Gastrocnemius medialis (tissue), 4 donors: ENCODE data around the gene ACR. TPM values are rescaled to one million over a fixed set of nuclear protein-coding genes. Genes with fewer than 3 reads are reported as not detected.
A peak's percentile ranks its signal among the peaks of the same experiment; 100 is the strongest.

Experiments
- ATAC-seq, 2 donors: fragments of 150-250 bp; one replicate each; pipeline ENCODE4 v1.9.1; 2016
- DNase-seq, 2 donors: peaks; one replicate each; pipeline ENCODE4 v3.0.0-alpha.2; 2019
- H3K27ac ChIP-seq, 4 donors: fragments of 200-600 bp; sonication (generic); 1 replicate in 1 of 4; 2 replicates in 3 of 4; pipeline ENCODE4 v1.5.1; 2016 to 2018; ENCODE audit warnings: mild to moderate bottlenecking in 2 of 4, moderate library complexity in 1 of 4
- H3K27me3 ChIP-seq, 3 donors: fragments of 200-600 bp; sonication (generic) in 2 of 3; 1 replicate in 1 of 3; 2 replicates in 2 of 3; pipeline versions ENCODE4 v1.5.1 to v1.6.0; 2016 to 2019; ENCODE audit warnings: mild to moderate bottlenecking in 1 of 3, moderate library complexity in 1 of 3
- H3K36me3 ChIP-seq, 2 donors: fragments of 200-600 bp; sonication (generic) in 1 of 2; one replicate each; pipeline ENCODE4 v1.5.1; 2017 to 2018
- H3K4me1 ChIP-seq, 2 donors: fragments of 200-600 bp; sonication (generic) in 1 of 2; one replicate each; pipeline ENCODE4 v1.5.1; 2016 to 2017; ENCODE audit warnings: mild to moderate bottlenecking in 2 of 2
- H3K4me3 ChIP-seq, 4 donors: fragments of 200-600 bp; sonication (generic) in 3 of 4; 1 replicate in 1 of 4; 2 replicates in 3 of 4; pipeline ENCODE4 v1.5.1; 2016 to 2019; ENCODE audit warnings: mild to moderate bottlenecking in 2 of 4
- H3K9me3 ChIP-seq, 3 donors: fragments of 200-600 bp; sonication (generic) in 2 of 3; 1 replicate in 1 of 3; 2 replicates in 2 of 3; pipeline ENCODE4 v1.5.1; 2016 to 2019
- POLR2A ChIP-seq, 2 donors: fragments of 450-650 bp; IDR thresholded peaks; one replicate each; pipeline ENCODE4 v1.6.1; 2017; ENCODE audit warnings: antibody characterized with exemption in 2 of 2, mild to moderate bottlenecking in 2 of 2, moderate library complexity in 2 of 2
- in situ Hi-C, 4 donors: fragments of 200-750 bp; cut with MboI; loops; one replicate each; pipeline versions ENCODE4 v1.15.0 to v1.8.0; 2017; ENCODE audit warnings: low sequenced_read_pairs in 4 of 4
- intact Hi-C: fragments of 100-400 bp; cut with DNase I; formaldehyde crosslinking; loops from one replicate; pipeline ENCODE4 v1.15.1; 2023; ENCODE audit warnings: low total_unique reads
- total RNA-seq, 4 donors: library from RNA; depleted of rRNA; stranded (reverse); fragments of >200 nt; gene quantifications; one replicate each; pipeline versions ENCODE4 v1.1.0 to v1.2.3, GENCODE V29; 2016
- TF ChIP-seq, protein P1 (sequence below), 5 experiments: fragments of 450-650 bp in 3 of 5; fragments of 200-600 bp in 2 of 5; sonication (generic) in 2 of 5; IDR thresholded peaks in 4 of 5; conservative IDR thresholded peaks in 1 of 5; 1 replicate in 4 of 5; 2 replicates in 1 of 5; pipeline ENCODE4 v1.5.1; 2016 to 2019; ENCODE audit warnings: antibody characterized with exemption in 5 of 5, mild to moderate bottlenecking in 3 of 5, moderate library complexity in 3 of 5

ACR gene
- total RNA-seq, 4 donors from 2014 or later: not detected

DNA sequence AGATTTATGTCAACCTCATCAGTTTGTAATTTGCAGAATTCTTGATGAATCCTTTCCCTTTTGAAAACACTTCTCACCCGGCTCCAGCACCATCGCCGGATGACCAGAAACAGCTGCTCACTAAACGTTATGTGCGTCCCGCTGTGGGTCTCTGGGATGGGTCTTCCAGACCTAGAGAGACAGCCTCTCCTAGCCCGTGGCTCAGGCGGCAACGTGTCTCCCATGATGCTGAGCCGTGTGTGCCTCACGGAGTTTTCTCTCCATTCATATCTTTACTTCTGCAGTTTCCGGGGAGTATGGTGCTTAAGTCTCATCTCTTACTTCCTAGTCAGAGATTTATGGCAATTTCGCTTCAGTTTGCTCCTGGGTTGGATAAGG lies 25.0 kb upstream of the ACR start:
- no peak for DNase-seq
- peak overlapping the region in 1 of 4 donors; percentile 41 for H3K27ac ChIP-seq
- in situ Hi-C loops: no loop called here

DNA sequence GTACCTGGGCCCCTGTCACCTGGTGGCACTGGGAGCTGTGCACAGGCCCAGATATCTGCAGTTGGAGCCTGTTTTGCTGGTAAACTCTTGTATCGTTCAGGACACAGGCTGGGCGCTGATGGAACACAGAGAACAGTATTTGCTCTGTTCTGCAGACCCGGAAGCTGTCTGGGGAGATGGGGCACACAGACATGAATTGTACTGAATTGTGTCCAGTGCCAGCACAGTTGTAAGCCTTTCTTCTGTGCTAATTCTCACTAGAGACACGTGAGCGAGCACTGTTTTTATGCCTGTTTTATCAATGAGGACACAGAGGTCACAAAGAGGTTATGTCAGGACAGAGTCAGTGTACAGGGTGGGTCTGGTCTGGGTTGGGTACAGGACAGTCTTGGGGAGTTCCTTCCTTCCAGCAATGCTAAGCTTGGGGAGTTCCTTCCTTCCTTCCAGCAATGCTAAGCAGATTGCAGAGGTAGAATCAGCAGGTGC lies 24.4 kb upstream of the ACR start:
- DNase-seq (no peak), ATAC-seq (peak; percentile 48 to 59)
- intact Hi-C loops (no loop called here), in situ Hi-C loops (no loop called here)
- peak overlapping the region in 2 of 4 donors; percentile 41 to 64 for H3K27ac ChIP-seq
- no peaks in the 10 kb centered on the region for H3K9me3 ChIP-seq
- H3K4me3 ChIP-seq: no peak overlapping the region
- H3K4me1 ChIP-seq: peaks cover 0 to 16% of the 10 kb centered on the region in 2 donors
- no peak for TF ChIP-seq POLR2A (IDR thresholded peaks at IDR 0.05)
- TF ChIP-seq, protein P1, sequence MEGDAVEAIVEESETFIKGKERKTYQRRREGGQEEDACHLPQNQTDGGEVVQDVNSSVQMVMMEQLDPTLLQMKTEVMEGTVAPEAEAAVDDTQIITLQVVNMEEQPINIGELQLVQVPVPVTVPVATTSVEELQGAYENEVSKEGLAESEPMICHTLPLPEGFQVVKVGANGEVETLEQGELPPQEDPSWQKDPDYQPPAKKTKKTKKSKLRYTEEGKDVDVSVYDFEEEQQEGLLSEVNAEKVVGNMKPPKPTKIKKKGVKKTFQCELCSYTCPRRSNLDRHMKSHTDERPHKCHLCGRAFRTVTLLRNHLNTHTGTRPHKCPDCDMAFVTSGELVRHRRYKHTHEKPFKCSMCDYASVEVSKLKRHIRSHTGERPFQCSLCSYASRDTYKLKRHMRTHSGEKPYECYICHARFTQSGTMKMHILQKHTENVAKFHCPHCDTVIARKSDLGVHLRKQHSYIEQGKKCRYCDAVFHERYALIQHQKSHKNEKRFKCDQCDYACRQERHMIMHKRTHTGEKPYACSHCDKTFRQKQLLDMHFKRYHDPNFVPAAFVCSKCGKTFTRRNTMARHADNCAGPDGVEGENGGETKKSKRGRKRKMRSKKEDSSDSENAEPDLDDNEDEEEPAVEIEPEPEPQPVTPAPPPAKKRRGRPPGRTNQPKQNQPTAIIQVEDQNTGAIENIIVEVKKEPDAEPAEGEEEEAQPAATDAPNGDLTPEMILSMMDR (IDR thresholded peaks at IDR 0.05 in 4 of 5, conservative IDR thresholded peaks at IDR 0.05 in 1 of 5): no peak
- no peaks in the 10 kb centered on the region for H3K27me3 ChIP-seq
- no peaks in the 10 kb centered on the region for H3K36me3 ChIP-seq

More for the DNA sequence above, 25.0 kb upstream of the ACR start:
- TF ChIP-seq, protein P1 (IDR thresholded peaks at IDR 0.05 in 4 of 5, conservative IDR thresholded peaks at IDR 0.05 in 1 of 5): no peak
- no peak for TF ChIP-seq POLR2A (IDR thresholded peaks at IDR 0.05)
- Histone ChIP-seq H3K36me3 (no peaks in the 10 kb centered on the region), H3K27me3 (no peaks in the 10 kb centered on the region), H3K9me3 (no peaks in the 10 kb centered on the region), H3K4me1 (peaks cover 0 to 10% of the 10 kb centered on the region in 2 donors), H3K4me3 (no peak overlapping the region)
- ATAC-seq: no peak
- intact Hi-C loops: no loop called here

DNA sequence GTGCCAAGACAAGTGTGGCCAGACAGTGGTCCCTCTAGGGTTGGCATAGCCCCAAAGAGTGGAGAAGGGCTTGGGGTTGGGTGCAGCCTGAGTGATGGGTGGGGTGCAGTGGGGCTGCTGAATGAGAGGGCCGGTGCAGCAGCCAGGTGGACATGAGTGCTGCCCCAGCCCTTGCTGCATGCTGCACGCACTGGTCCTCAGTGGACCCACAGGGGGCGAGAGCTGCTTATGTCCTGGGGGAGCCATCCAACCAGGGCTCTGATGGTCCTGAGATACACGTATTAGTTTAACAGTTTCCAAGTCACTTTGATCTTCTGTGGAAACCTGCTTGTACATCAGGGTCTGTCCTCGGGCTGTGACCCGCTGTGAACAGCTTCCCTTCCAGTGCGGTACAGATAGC lies 23.9 kb upstream of the ACR start:
- intact Hi-C loops (no loop called here), in situ Hi-C loops (no loop called here)
- Histone ChIP-seq H3K9me3 (no peaks in the 10 kb centered on the region), H3K4me3 (no peak overlapping the region), H3K4me1 (peaks cover 0 to 16% of the 10 kb centered on the region in 2 donors), H3K36me3 (no peaks in the 10 kb centered on the region), H3K27me3 (no peaks in the 10 kb centered on the region), H3K27ac (peak overlapping the region in 3 of 4 donors; percentile 6 to 64 (median 28))
- TF ChIP-seq POLR2A (IDR thresholded peaks at IDR 0.05): no peak
- TF ChIP-seq, protein P1 (IDR thresholded peaks at IDR 0.05 in 4 of 5, conservative IDR thresholded peaks at IDR 0.05 in 1 of 5): no peak
- ATAC-seq (no peak), DNase-seq (no peak)

DNA sequence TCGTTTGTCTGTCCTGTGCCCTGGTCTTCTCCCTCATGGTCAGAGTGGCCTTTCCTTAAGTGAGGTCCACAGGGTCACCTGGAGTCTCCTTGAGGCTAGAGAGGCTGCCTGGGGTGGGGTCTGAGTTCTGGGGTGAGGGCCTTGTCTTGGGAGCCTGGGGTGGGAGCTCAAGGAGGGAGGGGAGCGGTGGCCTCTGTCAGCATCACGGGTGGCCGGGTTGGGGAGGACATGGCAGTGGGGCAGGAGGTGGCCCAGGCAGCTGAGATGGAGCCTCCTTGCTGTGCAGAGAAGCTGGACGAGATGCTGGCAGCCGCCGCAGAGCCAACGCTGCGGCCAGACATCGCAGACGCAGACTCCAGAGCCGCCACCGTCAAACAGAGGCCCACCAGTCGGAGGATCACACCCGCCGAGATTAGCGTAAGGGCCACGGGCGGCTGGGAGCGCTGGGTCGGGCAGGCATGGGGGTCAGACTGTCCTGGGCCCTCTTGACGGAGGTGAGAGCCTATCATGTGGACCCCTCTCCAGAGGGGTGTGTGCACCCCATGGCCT lies 23.3 kb upstream of the ACR start:
- ATAC-seq: no peak

More for the DNA sequence above, 23.3 kb upstream of the ACR start:
- H3K27ac ChIP-seq: peak overlapping the region in 3 of 4 donors; percentile 6 to 64 (median 28)
- H3K36me3 ChIP-seq: no peaks in the 10 kb centered on the region
- DNase-seq: no peak
- H3K9me3 ChIP-seq: no peaks in the 10 kb centered on the region
- no peaks in the 10 kb centered on the region for H3K27me3 ChIP-seq
- no peak overlapping the region for H3K4me3 ChIP-seq
- intact Hi-C loops: no loop called here
- in situ Hi-C loops: no loop called here
- no peak for TF ChIP-seq POLR2A (IDR thresholded peaks at IDR 0.05)
- TF ChIP-seq, protein P1 (IDR thresholded peaks at IDR 0.05 in 4 of 5, conservative IDR thresholded peaks at IDR 0.05 in 1 of 5): no peak
- peaks cover 0 to 16% of the 10 kb centered on the region in 2 donors for H3K4me1 ChIP-seq
